ENCODE results near the gene YEATS2.

The YEATS2 gene

DNA sequence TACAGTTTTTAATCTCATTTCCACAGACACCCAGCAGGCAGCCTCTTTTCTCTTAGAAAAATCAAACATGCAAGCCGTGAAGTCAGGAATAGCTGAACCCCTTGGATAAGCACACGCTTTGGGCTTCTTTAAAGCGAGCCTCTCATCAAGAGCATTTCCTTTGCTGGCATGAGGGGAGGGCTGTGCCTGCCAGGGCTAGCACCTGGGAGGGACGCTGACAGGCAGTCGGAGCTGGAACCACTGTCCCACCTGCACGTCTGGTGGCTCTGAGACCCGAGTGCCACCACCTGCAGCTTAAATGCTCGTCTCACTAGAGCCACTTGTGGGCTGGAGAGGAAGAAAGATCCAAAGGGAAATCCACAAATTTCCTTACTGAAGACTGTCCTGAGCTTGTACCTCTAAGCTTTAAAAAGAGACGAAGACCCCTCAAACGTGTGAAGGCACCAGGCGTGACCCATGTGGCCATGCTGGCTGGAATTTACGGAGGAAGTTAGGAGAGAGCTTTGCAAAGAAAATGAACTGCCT lies 118.4 kb downstream of the YEATS2 start:
- no peak for DNase-seq

DNA sequence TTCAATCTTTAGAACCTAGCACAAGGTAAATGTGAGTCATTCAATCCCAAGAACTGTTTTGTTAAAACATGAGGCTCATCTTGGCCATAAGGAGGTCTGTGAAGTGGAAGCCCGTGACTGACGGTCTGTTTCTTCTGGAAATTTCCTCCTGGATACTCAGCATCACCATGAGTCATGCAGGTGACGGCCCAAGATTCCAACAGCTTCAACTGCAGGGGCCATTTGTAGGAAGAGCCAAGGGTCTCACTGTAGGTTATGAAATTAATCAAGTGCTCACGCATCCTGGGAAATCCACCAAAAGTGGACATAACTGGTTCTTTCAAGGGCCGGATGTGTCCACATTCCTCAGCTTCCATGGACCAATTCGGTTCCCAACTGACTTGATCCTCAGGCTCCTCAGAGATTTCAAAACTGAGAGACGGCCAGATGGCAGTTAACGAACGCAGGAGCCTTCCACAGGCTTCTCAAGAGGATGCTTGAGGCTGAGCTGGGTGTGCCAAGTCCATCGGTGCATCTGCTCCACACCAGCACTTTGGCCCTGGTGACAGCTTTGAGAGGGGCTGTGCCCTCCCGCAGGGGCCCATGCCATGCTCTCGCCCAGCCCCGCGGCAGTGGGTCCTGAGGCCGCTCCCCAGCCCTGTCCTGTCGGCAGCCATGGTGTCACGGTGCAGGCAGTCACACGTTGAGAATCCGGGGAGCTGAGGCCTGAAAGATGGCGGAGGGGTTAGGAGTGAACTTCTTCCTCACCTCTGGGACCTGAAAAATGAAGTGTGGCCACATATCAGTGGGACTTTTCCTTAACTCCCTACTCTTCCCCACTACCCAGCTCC lies 119.3 kb downstream of the YEATS2 start:
- no peak for DNase-seq

DNA sequence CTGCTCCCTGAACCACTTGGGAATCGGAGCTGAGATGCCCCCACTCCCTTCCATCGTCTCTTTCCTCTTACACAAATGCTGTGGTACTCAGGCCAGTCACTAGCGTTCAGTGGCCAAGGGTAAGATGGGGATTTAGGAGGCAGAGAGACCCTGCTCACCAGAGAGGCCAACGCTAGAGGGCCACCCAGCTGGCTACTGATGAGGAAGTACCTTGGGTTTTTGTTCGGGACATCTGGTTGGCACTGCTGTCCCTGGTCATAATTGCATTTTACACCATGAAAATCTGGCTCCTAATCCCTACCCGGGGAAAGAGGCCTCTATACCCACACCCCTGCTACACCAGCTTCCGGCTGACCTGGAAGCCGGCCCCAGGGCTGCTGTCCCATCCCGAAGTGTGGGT lies 120.0 kb downstream of the YEATS2 start:
- DNase-seq = no peak

DNA sequence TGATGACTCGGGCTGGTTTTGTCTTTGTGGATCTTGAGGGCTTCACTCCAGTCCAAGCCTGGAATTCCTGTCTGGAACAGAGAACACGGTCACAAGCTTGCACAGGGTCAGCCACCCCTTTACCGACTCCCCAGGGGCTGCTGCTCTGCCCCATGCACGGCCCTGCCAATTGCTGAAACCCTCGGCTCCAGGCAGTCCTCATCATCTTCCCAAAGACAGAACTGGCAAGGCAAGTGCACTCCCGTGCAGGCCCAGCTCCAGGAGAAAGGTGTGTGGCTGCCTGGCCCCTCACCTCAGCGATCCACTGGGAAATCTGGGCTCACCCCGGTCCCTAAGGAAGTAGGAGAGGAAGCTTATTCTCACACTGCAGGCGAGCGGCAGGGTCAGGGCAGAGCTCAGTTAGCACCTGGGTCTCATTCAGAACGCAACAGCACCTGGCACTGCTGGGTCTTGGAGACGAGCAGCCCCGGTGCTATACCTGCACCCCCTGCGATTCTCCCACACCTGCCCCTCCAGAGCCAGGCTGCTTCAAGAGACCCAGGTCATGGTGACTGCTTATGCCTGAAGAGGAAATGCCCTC lies 120.5 kb downstream of the YEATS2 start:
- DNase-seq = no peak

DNA sequence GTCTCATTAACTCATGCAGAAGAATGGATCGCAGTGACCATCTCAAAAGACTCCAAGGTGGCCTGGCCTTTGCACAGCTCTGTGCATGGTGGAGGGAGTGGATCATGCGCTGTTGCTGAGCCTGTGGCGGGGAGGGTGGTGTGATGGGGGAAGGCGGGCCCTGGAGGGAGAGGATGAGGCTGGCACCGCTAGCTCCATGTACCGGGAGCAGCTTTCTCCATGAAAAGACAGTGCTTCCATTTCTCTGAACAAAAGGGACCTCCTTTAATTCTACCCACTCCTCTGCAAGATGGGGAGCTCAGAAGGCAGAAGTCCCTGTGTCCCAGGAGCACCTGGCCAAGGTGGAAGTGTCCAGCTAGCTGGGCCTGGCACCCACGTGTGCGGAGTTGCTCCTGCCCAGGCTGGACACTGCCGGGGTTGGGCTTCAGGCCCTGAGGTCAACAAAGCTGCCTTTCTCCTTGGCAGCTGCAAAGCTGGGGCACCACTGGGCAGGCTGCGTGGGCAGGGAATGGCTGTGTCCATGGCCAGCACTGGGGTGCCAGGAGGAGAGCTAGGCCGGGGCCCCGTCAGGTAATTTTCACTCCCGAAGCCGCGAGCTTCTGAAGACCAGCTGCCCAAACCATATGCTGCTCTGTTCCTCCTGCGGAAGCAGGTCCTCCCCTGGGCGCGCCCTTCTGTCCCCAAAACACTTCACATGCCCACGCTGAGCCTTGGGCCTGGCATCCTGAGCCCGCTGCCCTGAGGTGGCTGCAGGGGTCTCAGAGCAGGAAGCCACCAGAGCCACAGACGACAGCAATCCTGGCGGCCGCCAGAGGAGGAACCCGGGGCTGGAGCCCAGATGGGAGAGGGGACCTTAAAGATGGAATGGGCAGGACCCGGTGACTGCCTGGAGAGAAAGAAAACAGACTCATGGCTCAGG lies 121.4 kb downstream of the YEATS2 start:
- no peak for DNase-seq

DNA sequence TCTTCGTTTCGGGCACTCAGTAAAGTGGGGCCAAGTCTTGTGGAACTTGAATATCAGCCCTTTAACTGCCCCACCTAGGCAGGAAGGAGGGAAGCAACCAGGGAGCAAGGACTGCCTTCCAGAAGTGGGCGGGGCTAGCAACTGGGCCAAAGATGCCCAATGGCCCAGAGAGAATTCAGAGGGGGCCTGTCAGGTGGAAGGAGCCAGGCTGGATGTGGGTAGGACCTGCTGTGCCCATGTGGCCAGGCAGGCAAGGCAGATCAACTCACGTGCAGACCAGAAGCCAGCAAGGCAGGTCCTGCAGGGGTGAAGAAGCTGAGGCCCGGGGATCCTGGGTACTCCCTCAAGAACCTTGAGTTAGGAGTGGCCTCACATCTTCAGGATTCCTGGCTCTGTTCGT lies 122.2 kb downstream of the YEATS2 start:
- DNase-seq = no peak

DNA sequence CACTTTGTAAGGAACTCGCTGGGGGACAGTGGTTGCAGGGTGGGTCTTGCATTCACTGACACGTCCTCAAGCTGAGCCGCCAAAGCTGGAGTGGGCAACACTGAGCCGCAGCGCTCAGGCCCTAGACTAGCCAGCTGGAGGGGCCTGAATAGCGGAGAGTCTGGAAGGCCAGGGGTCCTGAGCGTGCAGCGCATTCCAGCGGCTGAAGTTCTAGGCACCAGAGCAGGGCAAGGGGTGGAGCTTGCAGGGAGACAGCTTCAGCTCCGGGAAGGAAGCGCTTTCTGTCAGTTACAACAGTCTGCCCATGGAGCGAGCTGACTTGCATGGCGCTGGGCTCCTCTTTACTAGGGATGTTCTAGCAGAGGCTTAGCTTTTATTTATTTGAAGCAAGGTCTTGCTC lies 125.0 kb downstream of the YEATS2 start:
- DNase-seq = no peak

DNA sequence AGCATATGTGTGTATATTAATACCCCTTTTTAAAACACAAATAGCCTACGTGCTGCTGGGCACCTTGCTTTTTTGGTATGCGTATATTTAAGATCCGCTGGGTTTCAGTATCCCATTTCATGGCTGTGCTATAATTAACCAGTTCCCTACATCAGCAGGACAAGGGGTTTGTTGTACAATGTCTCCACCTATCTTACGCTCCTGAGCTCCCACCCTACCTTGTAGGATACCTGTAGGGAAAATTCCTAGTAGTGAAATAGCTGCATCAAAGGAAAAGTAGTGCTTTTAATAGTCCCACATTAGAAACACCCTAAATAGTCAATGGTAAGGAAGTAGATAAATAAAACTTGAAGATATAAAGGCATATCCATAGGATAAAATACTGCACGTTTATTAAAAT lies 126.4 kb downstream of the YEATS2 start:
- no peak for DNase-seq

DNA sequence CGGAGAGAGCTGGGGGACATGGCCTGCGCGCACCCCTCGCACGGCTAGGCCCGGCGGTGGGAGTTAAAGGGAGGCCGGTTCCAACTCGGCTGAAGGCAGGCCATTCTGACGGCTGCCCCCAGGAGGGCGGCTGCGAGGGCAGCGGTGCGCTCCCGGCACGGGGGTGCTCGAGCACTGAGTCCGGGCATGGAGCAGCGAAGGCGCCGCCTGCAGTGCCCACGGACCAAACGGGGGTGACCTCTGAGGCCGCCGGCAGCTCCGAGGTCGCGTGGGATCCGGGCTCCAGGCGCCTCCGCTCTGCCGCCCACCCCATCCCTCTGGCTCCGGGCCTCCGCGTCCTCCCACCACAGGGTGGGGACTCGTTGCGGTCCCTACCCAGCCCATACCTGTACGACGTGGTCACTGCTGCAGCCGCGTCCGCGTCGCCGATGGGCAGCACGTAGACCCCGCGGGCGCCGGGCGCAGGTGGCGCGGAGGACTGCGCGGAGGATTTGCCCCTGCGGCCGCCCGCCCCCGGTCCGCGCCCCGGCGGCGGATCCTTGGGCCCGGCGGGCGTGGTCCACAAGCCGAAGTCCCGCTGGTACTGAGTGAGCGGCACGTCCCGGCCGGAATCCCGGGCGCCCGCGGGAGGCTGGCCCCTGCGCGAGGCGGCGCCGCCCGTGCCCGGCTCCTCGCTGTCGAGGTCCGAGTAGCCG lies 127.3 kb downstream of the YEATS2 start:
- DNase-seq = no peak

DNA sequence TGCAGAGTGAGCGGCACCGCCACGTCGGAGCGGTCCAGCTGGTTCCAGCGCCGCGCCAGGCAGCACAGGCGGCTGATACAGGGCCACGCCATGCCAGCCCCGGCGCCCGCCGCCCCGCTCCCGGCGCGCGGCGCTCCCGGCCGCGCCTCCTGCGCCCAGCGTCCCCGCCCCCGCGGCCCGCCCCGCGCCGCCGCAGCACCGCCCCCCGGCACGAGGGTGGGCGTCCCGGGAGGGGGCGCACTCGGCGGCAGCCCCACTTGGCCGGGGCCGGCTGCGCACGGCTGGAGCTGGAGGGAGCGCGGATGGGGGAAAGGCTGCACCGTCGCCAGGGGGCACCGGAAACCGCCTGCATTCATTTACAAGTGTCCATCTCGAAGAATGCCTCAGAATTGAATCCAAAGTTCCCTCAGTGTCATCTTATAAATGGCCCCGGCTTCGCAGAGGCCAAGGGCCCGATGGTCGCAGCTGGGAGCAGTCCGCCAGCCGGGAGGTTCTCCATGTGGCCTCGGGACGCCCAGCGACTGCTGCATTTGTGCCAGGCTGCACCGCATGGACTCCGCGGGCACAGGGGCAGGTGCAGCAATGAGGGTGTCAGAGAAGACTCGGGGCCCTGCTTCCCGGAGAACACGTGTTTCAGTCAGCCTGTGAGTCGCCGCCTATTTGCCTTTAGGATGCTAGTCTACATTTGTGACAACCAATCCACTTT lies 128.0 kb downstream of the YEATS2 start, which contains the start of gene MAP6D1:
Gene MAP6D1 (minus strand): TSS at position 122 of the 706 bp plus-strand sequence. CDS start 30 bp downstream, at position 92.
- peak; percentile 50 for DNase-seq

DNA sequence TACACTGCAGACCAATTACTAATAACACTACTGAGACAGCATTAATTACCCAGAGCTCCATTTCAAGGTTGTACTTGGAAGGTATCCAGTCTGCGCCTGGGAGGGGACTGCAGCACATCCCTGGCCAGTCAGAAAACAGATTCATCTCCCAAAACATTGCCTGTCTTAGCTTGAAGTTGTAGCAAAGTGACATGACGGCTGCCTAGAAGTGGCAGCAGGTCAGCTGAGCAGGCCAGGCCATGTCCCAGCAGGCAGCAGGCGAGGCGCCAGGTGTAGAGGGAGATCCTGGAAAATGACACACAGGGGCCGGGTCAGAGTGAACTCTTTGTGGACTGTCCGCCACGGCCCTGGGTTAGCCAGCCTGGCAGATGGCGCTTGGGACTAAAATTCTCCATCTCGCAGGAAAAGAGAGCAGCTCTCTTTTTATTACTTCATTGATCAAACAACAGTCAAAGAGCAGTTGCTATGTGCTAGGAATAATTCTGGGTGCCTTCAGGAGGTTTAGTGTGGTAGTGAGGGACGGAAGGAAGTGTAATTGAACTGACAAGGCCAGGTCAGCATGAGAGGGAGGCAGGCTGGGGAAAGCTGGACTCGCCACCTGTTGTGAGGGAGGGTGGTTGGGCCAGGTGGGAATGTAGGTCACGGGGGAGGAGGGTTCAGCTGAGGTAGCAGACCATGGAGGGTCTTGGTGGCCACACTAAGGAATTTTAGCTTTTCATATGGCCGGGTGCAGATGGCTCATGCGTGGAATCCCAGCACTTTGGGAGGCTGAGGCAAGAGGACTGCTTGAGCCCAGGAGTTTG lies 129.1 kb downstream of the YEATS2 start:
- DNase-seq = no peak

DNA sequence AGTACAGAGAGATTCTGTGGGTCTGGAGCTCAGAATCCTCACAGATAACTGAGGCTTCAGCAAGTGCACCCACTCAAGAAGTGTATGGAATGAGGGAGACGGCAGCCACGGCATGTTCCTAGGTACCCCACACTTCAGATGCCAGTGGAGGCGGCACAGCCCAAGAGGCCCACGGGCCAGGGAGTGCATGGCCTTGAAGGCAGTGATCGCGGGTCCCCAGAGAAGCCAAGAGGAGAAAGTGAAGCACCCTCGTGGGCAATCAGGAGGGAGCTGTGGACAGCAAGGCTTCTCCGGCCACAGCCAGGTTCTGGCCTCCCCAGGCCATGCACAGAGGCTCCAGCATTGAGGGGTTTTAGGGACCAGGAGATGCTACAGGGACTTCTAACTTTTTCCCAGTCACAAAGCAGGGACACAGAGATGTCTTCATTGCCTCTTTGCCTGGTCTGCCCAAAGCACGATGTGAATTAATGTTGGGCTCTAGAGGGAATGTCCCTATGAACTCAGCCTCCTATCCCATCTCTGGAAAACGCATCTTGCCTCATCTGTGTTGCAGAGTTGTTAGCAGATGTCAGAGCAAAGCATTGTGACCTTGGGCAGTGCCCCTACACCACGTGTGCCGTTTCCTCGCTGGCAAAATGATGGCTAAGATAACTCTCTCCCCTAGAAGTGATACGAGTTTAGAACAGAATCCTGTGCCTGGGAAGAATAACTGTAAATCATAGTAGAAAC lies 130.4 kb downstream of the YEATS2 start:
- no peak for DNase-seq

DNA sequence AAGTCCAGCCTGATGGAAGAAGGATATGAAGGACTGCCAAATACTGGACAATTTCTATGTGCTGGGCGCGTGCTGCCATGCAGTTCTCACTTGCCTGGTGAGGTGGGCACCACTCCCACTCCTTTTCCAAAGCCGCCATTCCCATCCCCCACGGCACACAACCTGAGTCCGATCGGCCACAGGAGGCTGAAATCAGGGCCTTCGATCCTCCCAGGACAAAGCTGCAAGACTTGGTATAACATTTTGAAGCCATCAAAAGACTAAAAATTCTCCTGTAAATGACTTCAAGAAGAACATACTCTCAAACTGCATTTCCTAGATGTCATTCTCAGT lies 130.9 kb downstream of the YEATS2 start:
- no peak for DNase-seq

DNA sequence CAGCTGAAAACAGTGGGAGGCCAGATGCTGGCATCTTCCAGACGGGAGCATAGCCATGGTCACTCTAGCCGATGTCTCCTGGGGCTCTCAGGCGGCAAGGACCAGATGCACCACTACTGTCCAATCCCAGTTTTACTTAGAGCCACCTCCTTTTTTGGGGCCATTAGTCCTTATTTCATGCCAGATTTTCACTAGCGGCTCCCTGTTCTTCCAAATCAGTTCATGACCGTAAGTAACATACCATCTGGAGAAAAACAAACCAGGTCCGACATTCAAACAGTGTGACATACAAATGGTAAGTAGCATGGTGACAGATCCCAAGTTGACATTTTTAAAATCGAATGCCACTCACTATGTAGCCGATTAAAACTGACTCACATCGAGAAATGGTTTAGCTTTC lies 131.9 kb downstream of the YEATS2 start:
- no peak for DNase-seq

DNA sequence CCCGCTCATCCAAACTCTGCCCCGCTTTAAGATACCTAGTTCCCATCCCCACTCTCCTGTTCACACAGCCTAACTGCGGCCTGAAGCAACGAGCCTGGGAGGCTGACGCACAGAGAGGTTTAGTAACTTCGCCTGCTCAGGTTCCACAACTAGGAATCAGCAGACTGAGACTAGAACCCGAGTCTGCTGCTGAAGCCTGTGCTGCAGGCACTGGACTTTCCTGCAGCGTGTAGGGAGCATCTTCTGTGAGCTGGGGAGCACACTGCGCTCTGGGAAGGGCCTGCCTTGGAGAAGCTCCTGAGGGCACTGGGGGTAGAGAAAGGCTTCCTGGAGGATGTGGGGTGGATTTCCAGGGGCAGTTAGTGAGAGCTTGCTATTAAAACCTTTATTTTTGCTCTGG lies 132.6 kb downstream of the YEATS2 start:
- DNase-seq = no peak

DNA sequence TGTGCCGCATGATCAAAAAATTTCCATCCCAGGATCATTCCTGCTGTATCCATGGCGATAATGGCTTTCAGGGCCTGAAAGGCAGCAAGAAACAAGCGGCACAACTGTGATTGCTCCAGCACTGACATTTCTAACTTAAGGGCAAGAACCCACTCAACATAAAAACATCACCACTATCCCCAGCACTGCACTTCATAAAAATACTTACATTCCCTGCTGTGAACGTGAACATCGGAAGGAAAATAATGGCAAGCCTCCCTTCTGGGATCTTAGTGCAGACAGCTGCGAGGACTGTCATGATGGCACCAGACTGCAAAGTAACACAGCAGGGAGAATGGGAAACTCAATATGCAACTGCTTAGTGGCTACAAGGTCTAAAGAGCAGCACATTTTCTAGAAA lies 135.9 kb downstream of the YEATS2 start:
- DNase-seq = no peak

DNA sequence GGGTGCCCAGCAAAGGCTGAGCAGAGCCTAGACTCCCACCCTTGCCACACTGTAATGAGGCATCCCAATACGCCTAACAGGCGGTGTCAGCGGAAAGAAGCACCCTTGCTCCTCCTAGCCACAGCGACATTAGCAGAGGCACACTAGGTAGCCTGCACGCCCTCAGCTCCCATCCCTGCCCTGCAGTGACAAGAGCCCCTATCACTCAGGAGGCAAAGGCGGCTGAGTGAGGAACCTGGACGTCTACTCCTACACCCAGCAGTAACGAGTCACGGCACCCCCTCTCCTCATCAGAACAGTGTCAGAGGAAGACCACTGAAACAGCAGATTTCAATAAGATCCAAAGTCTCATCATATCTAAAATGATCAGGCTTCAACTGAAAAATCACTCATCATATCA lies 139.8 kb downstream of the YEATS2 start:
- DNase-seq = no peak

DNA sequence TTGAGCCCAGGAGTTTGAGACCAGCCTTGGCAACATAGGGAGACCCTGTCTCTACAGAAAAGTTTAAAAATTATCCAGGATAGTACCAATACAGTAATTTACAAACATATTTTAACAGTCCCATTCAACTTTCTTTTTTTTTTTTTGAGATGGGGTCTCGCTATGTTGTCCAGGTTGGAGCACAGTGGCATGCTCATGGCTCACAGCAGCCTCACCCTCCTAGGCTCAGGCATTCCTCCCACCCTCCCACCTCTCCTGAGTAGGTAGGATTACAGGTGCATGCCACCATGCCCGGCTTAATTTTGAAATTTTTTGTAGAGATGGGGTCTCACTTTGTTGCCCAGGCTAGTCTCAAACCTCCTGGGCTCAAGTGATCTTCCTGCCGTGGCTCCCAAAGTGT lies 140.3 kb downstream of the YEATS2 start:
- no peak for DNase-seq

DNA sequence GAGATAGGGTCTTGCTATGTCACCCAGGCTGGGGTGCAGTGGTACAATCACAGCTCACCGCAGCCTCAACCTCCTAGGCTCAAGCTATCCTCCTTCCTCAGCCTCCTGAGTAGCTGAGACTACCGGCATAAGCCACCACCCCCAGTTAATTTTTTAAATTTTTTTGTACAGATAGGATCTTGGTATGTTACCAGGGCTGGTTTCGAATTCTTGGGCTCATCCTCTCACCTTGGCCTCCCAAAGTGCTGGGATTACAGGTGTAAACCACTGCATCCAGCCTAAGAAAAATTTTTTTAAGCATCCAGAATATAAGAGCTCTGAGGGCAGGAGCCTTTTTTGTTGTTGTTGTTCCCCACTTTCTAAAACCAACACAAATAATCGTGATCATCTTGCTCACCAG lies 142.2 kb downstream of the YEATS2 start:
- no peak for DNase-seq

DNA sequence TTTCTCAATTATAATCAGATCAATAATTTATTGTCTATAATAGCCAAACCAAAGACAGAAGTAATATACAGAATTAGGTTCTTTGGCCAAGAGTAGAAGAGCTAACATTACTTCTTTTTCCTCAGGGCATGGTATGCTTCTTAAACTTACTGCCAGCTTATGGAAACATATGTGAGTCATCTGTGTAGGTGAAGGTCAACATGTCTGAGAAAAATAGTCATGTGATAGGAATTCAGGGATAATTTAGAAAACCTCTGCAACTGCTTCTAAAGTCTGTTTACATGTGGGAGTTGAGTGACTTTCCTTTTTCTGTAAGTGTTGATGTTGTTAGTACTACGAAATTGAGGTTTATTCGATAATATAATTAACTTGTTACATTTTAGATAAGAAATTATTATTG lies 147.0 kb downstream of the YEATS2 start:
- no peak for DNase-seq

DNA sequence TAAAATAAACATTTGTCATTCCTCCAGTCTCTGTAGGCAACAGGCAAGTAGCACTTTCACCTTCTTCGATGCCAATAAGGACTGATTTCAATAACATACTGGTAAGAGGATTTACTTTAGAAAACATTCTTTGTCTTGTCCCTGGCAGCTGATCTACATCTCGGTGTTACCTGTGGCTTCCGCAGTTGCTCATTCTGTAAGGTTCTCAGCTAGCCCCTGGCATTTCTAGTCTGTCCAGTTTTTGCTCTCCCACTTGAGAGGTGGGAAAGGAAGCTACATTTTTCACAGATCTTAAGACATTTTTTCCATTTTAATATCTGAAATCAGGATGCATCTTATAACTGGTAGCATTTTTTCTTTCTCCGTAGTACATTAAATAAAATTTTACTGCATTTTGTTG lies 147.5 kb downstream of the YEATS2 start:
- DNase-seq = no peak

All from NCI-H1436 (cell line).